Activated T-cell treated with anti-CD3 and anti-CD28 coated beads for 4 hours (primary cell): Measurements from ENCODE around the gene IGSF11.

Source experiments
- DNase-seq: peaks from one replicate; pipeline ENCODE4 v3.0.0-alpha.2; 2020

IGSF11 gene

DNA sequence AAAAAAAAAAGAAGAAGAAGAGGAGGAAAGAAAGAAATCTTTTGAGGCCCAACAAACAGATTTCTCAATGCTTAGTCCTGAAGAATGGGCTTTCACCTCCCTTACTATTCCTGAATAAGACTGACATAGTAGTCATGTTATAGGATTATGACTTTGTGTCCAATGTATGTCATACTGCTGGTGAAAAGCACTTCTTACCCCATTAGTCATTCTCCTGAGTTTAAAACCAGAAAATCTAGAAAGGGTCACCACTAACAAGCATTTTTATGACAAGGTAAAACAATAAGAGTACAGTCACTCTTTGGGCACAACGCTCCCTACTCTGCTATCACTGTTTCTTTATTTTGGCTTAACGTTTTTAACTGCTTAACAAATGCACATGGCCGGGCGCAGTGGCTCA lies 88.2 kb downstream of the IGSF11 start:
- DNase-seq, result no peak

DNA sequence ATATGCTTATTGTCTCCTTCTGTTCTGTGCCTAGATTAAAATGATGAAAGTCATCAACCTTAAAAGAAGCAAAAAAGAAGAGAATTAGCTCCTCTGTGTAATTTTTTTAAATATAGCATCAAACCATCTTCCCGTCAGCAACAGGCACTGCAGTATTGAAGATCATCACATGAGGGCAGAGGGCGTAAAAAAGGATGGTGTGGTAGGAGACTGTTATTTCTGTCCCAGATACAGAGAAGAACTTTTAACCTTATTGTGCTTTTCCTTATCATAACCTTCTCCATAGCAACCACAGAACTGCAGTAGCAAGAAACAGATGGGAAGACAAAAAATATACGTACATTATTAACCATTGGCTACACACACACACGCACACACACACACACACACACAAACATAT lies 88.8 kb downstream of the IGSF11 start:
- no peak for DNase-seq

DNA sequence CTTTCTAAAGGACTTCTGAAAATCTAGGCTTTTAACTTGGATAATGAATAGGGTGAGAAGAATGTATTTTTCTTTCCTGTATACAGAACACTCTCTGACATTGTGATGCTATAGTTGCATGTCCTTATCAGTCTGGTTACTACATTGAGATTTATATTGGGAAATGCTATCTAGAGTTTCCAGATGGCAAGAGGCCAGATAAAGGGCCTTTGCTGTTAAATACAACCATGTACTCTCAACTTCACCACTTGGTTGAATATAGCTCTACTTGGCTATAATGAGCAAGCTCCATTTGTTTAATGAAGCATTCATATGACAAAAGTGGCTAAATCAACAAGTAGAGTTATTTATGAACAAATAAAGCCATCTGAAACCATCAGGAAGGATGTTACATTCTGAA lies 91.0 kb downstream of the IGSF11 start:
- DNase-seq, result no peak

DNA sequence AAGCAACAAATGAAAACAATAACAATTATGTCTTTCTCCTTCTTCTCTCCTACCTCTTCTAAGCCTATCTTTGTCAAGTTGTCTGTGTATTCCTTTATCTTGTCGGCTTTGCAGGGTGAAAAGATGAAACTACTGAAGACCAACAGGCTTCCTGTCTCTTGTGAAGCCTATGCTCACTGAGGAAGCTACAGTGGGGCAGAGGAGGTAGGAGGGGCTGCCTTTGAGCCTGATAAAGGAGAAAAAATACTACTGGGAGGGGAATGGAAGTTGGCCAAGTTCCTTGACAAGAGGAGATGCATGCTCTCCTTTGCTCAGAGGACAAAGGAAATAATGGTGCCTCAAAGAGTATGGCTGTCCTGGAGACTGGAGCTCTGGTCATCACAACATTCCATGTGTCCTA lies 92.0 kb downstream of the IGSF11 start:
- no peak for DNase-seq

DNA sequence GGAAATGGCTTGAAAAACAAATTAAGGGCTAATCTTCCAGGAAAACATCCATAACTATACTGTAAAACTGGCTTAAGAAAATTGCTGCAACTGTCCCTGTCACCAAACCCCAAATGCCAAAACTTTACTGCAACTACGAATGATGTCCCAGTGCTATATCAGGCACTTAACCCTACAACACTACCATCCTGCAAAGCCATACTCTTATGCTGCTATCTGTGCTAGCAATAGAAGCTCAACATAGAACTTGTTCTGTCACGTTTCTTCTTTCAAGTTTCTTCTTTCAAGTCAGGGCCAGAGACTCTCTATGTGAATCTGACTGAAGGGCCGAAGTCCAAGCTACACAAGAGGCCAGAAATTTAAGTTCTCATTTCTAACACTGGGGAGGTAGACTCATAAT lies 92.5 kb downstream of the IGSF11 start:
- no peak for DNase-seq

DNA sequence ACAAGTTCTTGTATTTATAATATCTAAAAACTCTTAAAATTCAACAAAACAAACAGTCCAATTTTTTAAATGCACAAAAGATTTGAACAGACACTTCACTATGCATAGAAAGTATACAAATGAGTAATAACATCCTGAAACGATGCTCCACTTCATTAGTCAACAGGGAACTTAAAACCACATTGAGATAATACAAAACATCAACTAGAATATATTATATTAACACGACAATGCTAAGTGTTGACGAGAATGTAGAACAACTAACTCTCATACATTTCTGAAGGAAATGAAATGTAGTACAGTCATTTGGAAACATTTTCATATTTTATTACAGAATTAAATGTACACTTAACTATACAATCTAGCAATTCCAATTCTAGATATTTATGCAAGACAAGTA lies 93.4 kb downstream of the IGSF11 start:
- no peak for DNase-seq

DNA sequence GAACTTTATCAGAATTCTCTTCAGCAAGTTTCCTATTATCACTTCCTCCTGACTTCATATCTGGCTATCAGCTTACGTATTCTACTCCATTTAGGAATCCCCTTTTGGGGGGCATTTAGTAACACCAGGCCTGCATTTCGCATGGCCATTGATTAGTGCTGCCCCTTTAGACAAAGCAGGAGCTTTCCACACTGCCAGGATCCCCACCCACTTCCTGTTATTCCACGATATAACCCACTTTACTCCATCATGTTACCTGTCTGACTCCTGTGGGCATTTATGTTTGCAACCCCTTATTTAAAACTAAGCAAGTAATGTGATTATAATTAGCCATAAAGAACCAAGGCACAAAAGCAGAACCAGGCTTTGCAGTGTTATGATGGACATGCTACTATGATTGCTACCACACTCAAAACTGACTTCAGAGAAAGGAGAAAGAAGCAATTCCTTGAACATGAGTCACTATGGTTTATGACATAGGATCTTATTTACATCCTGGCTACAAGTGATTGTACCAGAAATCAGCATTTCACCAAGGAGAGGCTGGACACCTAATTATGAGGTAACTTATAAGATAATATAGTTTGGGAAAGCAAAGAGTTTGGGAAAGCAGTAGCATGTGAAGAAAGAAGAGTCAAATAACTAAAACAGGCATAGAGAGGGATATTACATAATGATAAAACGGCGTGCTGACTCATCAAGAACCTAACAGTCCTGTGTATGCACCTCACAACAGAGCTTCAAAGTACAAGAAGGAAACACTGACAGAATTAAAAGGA lies 96.3 kb downstream of the IGSF11 start:
- no peak for DNase-seq

DNA sequence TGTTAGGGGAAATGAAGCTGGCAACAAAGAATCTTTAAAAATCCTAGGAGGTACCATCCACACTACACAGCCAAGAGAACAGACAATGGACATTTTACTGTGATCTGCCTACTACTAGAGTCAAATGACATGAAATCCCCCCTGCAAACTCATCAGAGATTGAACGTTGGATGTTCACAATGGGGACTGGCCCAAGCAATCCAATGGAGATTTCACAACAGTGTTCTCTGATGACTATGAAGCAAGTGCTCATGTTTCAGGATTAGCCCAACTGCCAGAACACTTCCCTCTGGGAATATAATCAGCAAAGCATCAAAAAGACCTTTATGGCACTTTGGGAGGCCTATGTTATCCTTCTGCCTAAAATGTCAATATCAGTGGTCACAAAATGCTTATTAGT lies 97.8 kb downstream of the IGSF11 start:
- DNase-seq, result no peak

DNA sequence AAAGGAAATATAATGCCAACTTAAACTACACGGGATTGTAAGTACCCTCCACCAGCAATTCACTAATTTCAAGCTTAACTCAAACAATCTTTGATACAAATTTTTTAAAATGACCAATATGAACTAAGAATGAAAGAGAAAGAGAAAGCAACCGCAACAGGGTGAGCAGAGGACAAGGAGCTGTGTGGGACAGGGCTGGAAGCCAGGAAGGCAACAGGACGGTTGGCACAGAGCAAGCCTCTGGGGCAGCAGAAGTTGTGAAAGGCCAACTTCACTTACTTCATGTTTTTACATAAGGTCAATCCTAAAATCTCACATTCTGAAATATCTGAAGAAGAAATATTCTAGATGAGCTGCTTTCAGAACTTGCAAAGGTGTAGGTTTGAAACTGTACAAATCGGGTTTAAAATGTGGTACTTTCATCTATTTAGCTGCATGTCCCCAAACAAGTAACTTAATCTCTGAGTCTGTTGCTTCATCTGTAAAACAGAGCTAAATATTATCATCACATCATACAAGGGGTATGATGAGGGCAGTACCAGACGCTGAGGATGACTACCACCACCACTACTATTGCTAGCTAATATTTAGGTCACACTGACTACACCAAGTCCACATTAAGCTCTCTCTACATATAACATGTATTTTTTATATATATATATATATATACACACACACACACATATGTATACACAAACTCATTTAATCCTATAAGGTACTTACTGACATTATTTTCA lies 101.7 kb downstream of the IGSF11 start:
- no peak for DNase-seq

DNA sequence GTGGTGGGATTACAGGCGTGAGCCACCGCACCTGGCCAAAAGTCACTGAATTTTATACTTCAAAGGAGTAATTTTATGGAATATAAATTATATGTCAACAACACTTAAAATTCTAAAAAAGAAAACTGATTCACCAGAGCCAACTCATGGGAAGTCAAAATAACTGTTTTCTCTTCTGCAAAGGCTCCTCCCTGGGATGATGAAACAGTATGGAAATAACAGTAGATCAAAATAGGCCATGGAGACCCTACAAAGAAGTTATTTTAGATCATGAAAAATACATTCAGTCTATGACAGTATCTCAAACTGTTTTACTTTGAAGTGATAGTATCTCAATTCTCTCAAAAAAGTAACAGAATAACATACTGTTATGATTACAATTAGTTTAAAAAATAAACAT lies 102.7 kb downstream of the IGSF11 start:
- no peak for DNase-seq

DNA sequence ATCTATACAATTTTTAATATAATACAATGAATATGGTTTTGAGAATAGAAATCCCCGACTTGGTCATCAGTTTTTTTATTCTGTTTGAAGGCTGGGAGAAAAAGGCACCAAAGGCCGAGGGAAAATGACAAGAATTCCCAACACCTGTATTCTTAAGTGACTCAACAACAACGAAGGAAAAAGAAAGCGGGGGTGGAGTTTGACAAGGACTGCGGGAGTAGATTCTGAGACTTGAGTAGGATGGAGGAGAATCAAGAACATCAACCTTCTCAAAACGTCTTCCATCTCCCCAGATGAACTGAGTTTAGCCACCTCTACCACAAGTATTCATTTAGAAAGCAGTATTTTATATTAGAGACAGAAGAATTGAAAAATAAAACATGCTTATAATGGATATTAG lies 107.2 kb downstream of the IGSF11 start:
- no peak for DNase-seq

DNA sequence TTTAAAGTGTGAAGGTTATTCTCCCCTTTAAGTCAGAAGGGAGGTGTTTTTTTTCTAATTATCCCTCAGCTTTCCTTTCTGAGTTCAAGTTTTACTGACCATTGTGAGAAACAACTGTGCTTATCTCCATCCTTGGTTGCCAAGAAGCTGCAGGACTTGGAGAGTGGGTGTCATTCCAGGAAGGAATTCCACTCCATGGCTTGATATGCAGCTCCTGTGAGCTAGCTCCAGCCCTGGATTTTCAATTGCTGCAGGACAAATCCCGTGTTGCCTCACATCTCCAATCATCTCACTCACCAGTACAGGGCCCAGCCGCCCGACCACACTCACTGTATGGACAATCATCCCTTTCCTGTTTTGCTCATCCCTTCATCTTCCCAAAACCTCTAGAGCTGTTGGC lies 122.5 kb downstream of the IGSF11 start:
- no peak for DNase-seq

DNA sequence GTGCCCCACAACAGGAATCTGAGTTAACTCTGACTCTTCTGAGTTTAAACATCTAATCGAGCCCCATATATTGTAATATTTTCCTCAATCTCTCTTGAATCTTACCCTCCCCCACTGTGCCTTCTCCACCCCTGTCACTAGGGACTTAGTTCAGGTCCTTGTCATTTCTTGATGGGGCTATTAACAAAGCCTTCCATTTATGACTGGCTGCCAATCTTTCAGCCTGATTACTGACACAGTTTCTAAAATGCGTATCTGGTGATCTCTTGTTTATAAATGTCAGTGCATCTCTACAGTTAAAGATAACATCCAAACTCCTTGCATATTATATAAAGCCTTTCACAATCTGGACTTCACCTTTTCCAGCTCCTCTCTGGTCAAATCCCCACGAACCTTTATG lies 124.3 kb downstream of the IGSF11 start:
- DNase-seq, result no peak

DNA sequence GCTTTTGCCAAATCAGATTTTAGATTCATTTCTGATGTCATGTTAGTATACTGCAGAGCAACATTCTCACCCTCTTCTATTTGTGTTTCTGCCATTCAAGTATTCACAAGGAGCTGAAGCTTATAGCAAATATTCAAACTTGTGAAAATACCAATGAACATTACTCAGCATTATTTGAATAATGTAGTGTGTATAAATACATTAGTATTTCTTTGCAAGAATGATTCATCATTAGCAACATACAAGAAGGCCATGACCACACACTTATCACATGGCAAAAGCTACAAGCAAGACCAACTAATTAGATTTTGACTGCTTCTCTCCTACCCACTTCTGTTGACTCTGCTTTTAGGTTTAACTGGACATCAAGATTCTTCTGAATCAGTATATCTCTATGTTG lies 124.9 kb downstream of the IGSF11 start:
- DNase-seq, result no peak

DNA sequence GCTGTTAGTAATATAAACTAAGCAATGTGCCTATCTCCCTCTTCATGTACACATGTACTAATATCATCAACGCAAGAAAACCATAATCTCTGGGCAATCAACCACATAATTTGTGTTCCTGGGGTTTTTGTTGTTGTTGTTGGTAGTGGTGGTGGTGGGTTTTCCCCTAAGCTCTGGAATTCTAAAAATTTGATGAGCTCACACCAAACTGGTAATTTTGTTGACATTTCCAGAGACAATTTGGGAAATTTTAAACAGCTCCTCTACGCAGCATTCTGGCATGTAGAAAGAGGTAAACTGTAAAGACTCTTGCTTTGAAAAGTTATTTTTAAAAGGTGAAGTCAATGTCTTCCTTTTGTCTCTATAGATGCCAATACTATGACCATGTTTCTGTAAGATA lies 126.7 kb downstream of the IGSF11 start:
- DNase-seq, result no peak

DNA sequence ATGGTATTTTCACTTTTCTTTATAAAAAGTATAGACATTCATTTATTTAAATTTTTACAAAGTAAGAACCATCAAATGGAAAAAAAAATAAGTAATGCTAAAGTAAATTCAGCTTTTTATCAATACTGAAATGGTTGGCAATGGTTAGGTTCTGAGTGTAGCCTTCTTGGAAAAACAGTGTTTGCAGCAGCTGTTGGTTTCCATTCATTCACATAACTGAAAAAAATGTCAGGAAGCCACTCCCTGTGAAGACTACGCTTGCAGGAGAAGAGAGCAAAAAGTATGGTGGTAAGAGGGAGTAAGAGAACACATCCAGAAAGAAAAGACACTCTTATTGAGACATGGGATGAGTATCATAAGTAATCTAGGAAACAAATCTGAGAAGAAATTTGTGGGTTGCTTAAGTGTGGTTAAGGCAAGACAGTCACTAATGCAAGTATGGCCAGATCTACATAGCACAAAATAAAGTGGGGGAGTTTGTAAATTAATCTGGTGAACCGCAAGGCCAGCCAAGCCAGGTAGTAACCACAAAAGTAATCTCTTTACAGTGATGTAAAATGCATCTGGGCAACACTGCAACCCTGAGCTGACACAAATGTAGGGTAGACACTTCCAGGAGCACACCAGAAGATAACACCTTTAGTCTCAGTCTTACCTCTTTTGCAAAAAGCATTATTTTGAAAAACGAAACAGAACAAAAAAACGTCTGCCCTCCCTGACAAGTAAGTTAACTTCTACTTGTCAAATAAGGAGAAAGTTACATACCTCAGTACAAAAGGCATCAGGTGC lies 133.7 kb downstream of the IGSF11 start:
- DNase-seq, result no peak

DNA sequence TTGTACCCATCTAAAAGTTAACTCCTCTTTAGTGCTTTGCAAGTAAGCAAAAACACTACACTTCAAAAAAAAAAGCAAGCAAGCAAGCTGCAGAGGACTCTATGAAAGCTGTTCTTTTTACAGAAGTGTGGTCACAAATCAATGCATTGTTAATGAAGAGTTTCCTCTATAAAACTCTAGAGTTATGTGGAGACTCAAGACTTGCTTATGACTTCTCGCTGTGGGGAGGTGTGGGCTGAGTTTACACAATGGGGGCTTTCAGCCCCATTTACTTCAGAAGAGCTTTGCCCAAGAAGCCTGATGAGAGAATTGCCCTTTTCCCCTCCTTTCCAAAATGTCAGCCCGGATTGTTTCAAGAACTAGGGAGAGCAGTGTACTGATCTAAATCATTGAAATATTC lies 144.4 kb downstream of the IGSF11 start:
- DNase-seq, result no peak

DNA sequence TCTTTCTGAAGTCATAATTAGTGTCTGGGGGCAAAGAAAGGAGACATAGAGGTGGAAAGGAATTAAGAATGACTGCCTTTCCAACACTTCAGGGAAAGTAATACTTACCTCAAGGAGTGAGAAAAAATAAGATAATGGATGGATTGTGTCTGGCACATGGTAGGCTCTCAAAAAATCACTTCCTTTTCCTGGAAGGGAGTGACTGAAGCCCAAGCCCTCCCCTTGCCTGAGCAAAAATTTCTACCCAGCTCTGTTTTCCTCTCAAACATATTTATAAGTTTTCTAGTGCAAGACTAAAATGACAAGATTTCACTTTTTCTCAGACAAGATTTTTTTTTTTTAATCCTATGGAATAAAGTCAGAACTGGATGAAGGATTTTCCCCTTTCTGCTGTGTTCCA lies 145.0 kb downstream of the IGSF11 start:
- DNase-seq, result no peak

DNA sequence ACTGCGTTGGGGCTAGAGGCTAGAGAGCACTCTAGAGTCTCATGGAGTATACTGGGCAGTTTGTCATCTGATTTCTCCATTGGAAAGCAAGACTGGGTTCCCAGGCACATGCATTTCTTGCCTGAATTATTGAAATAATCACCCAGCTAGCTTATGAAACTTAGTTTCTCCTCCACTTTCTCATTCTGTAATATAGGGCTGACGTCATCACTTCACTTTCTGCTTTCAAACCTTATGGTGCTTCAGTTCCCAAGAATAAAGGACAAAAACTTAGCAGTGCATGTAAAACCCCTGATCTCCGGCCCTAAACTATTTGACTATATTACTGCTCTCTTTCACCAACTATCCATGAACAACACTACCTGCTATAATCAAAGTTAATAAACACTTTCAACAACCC lies 147.9 kb downstream of the IGSF11 start:
- DNase-seq, result no peak

DNA sequence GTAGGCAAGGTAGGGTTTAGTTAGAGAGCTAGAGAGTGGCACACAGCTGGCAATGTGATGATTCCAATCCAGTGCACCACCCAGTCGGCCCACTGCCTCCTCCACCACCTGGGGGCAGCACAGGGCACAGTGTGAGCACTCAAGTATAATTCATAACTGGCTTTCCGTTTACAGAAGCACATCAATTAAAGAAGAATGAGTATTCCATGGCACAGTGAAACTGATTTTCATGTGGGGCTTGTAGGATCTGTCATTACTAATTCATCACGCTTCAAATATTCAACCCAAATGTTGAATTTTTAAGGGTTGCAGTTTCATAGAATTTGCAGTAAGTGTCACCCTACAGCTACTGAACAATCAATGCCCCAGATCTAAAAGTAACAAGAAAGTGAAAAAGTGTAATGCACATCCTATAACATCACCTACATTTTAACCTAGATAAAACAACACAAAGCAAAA lies 149.9 kb downstream of the IGSF11 start:
- DNase-seq, result peak; percentile 76

DNA sequence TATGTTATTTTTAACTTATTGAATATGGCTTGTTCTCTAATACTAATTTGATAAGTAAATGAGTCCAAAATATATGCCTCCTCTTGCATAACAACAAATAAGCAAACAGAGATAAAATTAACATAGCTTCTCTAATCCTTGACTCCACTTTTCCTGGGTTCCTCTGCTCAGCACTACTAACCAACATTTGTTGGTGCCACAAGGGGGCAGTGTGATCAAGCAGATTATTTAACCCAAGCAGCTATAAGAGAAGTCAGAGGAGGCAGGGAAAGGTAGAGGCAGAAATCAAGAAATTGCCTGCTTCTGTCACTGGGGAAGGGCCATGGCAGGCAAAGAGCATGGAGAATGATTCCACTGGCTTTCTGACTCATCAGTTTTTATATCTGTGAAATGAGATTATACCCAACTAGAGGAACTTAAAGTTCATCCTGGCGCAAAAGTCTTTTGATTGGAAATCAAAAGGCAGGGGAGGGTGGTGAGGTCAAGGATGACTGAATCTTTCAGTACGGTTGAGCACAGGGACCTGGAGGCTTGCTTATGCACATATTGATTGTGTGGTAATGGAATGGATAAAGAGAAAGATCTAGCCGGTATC lies 152.2 kb downstream of the IGSF11 start:
- DNase-seq, result peak; percentile 66

DNA sequence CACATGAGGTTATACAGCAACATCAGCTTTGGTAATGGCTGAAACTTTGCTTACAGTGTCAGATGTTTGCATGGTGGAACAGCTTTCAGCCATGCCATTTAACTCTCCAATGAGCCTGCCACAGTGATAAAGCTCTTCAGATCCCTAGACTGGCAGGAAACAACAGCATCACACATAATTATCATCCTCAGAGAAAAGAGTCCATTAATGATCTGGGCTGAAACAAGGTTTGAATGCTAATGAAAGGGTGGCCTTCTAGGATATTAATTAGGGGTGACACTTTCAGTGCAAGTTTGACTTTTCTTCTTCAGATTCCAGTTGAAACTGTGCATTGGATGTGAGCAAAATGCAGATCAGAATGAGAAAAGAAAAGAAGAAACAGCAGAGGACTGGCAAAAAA lies 166.6 kb downstream of the IGSF11 start:
- no peak for DNase-seq

DNA sequence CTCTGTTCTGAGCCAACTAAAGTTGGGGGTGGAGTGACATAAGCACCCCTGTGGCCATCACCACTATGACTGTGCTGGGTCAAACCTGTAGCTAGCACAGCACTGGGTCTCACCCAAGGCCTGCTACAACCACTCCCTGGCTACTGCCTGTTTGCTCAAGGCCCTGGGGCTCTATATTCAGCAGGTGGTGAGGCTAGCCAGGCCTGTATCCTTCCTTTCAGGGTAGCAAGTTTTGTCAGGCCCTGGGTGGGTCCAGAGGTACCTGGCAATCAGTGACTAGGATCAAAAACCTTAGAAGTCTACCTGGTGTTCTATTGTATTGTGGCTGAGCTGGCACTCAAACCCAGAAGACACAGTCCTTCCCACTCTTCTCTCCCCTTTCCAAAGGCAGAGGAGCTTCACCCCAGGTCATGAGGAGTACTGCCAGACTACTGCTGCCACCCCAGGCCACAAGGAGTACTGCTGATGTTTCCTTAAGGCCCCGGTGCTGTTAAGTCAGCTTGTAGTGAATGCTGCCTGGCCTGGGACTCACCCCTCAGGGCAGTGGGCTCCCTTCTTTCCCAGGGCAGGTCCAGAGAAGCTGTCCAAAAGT lies 170.8 kb downstream of the IGSF11 start:
- no peak for DNase-seq
